ENCODE measurements around the gene TFCP2L1. TPM values are rescaled to one million over a fixed set of nuclear protein-coding genes. Genes with fewer than 3 reads are reported as not detected.

Gene TFCP2L1
- total and polyA plus RNA-seq, 7 donors: 0.14 to 1.8 (median 0.53) TPM

- 90 to 96% (median 93%) methylated on average over 10 of the region's 10 CpGs for WGBS, 3 donors
- intact Hi-C loops (cut with DNase I): no loop called here
- ATAC-seq (no peak), DNase-seq (peak in 1 of 2 donors; percentile 20)
- no peak overlapping the region for H3K27ac ChIP-seq
- H3K4me3 ChIP-seq: no peak overlapping the region
- no peaks in the 10 kb centered on the region for H3K9me3 ChIP-seq
- H3K27me3 ChIP-seq (ENCODE audit: insufficient read depth in 3 of 3, low read length in 2 of 3): no peaks in the 10 kb centered on the region
- peaks cover 7% of the 10 kb centered on the region for H3K4me1 ChIP-seq
- no peaks in the 10 kb centered on the region for H3K36me3 ChIP-seq (ENCODE audit: insufficient read depth in 1 of 2, low read depth in 1 of 2)
- no peak for TF ChIP-seq CTCF (IDR thresholded peaks at IDR 0.05)
These were observed 85.6 kb downstream of the TFCP2L1 start for GRCh38 chr2:121199281-121200010.

- intact Hi-C loops (cut with DNase I): no loop called here
These were observed 87.5 kb downstream of the TFCP2L1 start for GRCh38 chr2:121197369-121198091.

DNA sequence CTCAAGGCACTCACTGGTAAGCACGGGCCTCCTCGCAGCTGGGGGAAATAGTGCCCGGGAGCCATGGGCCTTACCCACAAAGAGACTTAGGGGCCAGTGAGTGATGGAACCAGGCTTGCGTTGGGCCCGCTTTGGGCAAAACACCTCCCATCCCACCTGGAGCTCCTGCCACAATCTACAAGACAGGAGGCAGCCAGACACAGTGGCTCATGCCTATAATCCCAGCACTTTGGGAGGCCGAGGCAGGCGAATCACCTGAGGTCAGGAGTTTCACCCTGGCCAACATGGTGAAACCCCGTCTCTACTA, 88.2 kb downstream of the TFCP2L1 start:
- H3K9me3 ChIP-seq: no peaks in the 10 kb centered on the region
- intact Hi-C loops (cut with DNase I): no loop called here
- 85 to 97% (median 96%) methylated on average over 8 of the region's 8 CpGs for WGBS, 3 donors
- TF ChIP-seq CTCF (IDR thresholded peaks at IDR 0.05): no peak
- H3K27ac ChIP-seq: peak overlapping the region; percentile 83
- H3K4me3 ChIP-seq: no peak overlapping the region
- peak in 1 of 4 donors; percentile 1 for ATAC-seq
- H3K4me1 ChIP-seq: peaks cover 7% of the 10 kb centered on the region
- DNase-seq: peak in 1 of 2 donors; percentile 36
- no peaks in the 10 kb centered on the region for H3K27me3 ChIP-seq (ENCODE audit: insufficient read depth in 3 of 3, low read length in 2 of 3)
- no peaks in the 10 kb centered on the region for H3K36me3 ChIP-seq (ENCODE audit: insufficient read depth in 1 of 2, low read depth in 1 of 2)

More at GRCh38 chr2:121197369-121198091, 87.5 kb downstream of the TFCP2L1 start:
- Histone ChIP-seq H3K9me3 (no peaks in the 10 kb centered on the region), H3K4me1 (peaks cover 7% of the 10 kb centered on the region), H3K4me3 (no peak overlapping the region), H3K36me3 (ENCODE audit: insufficient read depth in 1 of 2, low read depth in 1 of 2) (no peaks in the 10 kb centered on the region), H3K27ac (peak overlapping the region; percentile 83), H3K27me3 (ENCODE audit: insufficient read depth in 3 of 3, low read length in 2 of 3) (no peaks in the 10 kb centered on the region)
- WGBS, 3 donors: 22 to 55% (median 32%) methylated on average over 19 of the region's 19 CpGs
- no peak for TF ChIP-seq CTCF (IDR thresholded peaks at IDR 0.05)
- DNase-seq (peak; percentile 82 to 93), ATAC-seq (peak; percentile 94 to 97 (median 95))

- peak in 2 of 4 donors; percentile 17 to 20 for ATAC-seq
- H3K27me3 ChIP-seq (ENCODE audit: insufficient read depth in 3 of 3, low read length in 2 of 3): no peaks in the 10 kb centered on the region
- intact Hi-C loops (cut with DNase I): no loop called here
- H3K4me3 ChIP-seq: no peak overlapping the region
- H3K9me3 ChIP-seq: no peaks in the 10 kb centered on the region
- no peaks in the 10 kb centered on the region for H3K36me3 ChIP-seq (ENCODE audit: insufficient read depth in 1 of 2, low read depth in 1 of 2)
- H3K27ac ChIP-seq: peak overlapping the region; percentile 83
- peak; percentile 49 to 62 for DNase-seq
- 83 to 86% (median 83%) methylated on average over 19 of the region's 19 CpGs for WGBS, 3 donors
- H3K4me1 ChIP-seq: peaks cover 7% of the 10 kb centered on the region
- TF ChIP-seq CTCF (IDR thresholded peaks at IDR 0.05): no peak
These were observed 88.7 kb downstream of the TFCP2L1 start for GRCh38 chr2:121196132-121196848.

Measured in psoas muscle (tissue), 8 donors.